ENCODE measurements around the gene ECD.

GRCh38 chr10:73095481-73096021, 72.3 kb downstream of the ECD start:
- TF ChIP-seq POLR2A (IDR thresholded peaks at IDR 0.05; ENCODE audit: low read length) (no peak), REST (IDR thresholded peaks at IDR 0.05) (no peak), BHLHE40 (IDR thresholded peaks at IDR 0.05; ENCODE audit: low read depth, low read length) (no peak), E2F6 (IDR thresholded peaks at IDR 0.05; ENCODE audit: borderline replicate concordance, low read depth) (no peak)
